ENCODE data around the gene SLC12A7.

DNA sequence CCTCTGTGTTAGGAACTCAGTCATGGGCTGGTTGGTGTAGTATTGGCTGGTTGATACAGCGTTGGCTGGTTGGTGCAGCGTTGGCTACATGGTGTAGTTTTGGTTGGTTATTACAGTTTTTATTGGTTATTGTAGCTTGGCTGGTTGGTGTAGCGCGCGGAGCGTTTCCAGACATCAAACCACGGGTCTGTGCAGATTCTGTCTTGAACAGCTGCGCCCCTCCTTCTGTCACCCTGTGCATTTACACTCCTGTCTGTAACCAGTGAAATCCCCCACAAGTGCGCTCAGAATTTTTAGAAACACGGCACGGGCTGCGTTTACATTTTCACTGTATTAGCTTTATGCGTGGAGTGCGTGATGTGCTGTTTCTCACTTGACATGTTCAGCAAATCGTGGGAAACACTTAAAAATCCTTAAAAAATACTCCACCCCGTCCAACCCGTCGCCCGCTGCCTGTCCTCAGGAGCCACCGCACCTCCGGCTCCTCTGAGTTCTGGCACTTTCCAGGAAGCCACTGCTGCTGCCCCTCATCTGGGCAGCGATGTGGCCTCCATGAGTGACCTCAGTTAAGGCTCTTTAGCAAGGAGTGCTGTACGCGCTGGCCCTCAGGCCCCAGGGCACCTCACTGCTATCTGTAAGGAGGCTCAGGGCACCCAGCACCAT, 82.5 kb downstream of the SLC12A7 start:
- TF ChIP-seq, protein P1, sequence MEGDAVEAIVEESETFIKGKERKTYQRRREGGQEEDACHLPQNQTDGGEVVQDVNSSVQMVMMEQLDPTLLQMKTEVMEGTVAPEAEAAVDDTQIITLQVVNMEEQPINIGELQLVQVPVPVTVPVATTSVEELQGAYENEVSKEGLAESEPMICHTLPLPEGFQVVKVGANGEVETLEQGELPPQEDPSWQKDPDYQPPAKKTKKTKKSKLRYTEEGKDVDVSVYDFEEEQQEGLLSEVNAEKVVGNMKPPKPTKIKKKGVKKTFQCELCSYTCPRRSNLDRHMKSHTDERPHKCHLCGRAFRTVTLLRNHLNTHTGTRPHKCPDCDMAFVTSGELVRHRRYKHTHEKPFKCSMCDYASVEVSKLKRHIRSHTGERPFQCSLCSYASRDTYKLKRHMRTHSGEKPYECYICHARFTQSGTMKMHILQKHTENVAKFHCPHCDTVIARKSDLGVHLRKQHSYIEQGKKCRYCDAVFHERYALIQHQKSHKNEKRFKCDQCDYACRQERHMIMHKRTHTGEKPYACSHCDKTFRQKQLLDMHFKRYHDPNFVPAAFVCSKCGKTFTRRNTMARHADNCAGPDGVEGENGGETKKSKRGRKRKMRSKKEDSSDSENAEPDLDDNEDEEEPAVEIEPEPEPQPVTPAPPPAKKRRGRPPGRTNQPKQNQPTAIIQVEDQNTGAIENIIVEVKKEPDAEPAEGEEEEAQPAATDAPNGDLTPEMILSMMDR (conservative IDR thresholded peaks at IDR 0.05 in 1 of 2, IDR thresholded peaks at IDR 0.05 in 1 of 2; ENCODE audit: extremely low read depth in 1 of 2, insufficient read depth in 1 of 2, low read depth in 1 of 2, low read length in 2 of 2), result no peak
- no peak for TF ChIP-seq EZH2 (IDR thresholded peaks at IDR 0.05; ENCODE audit: borderline replicate concordance, low read length)

Data from mammary epithelial cell (primary cell).